SK-N-SH (cell line): ENCODE measurements around the gene KRTAP1-3. TPM values are rescaled to one million over a fixed set of nuclear protein-coding genes. Genes with fewer than 3 reads are reported as not detected.
A peak's percentile ranks its signal among the peaks of the same experiment; 100 is the strongest.
"Not testable (repeated sequence)": the region's sequence is repeated elsewhere in the genome, so short reads cannot be mapped to it uniquely, and the experiment has no call there.

ENCODE experiments used
- CTCF ChIA-PET: fragments of 300-600, 350-600 bp; formaldehyde crosslinking; extraction: SDS; loops from one replicate; lab custom pipeline; 2021; lab: Yijun Ruan, JAX
- POLR2A ChIA-PET: fragments of 350-600 bp; sonication (Branson Sonifier 250); formaldehyde crosslinking; extraction: SDS; loops from one replicate; lab custom pipeline; 2020; ENCODE audit warnings: antibody characterized with exemption, inconsistent platforms; lab: Yijun Ruan, JAX
- DNase-seq: peaks from one replicate; pipeline ENCODE4 v3.0.0; 2012
- H2AFZ ChIP-seq: fragments of 200-600 bp; sonication (generic); 2 replicates; pipeline ENCODE4 v1.8.1; 2016; ENCODE audit warnings: antibody characterized with exemption, mild to moderate bottlenecking, low read depth
- H3F3A ChIP-seq: fragments of 200-600 bp; sonication (generic); replicated peaks from 2 replicates; pipeline ENCODE3; 2016; ENCODE audit warnings: antibody characterized with exemption, mild to moderate bottlenecking; ENCODE audit not compliant: insufficient read depth
- H3K27ac ChIP-seq, 2 experiments: fragments of 200-500 bp in 1 of 2; fragments of 200-600 bp in 1 of 2; sonication (Bioruptor generic) in 1 of 2; sonication (generic), shearing (Covaris generic) in 1 of 2; 2 replicates each; pipeline versions ENCODE4 v1.5.1 to v1.6.1; 2014 to 2016; ENCODE audit warnings: low read depth in 2 of 2, inconsistent platforms in 1 of 2, low read length in 1 of 2, mild to moderate bottlenecking in 1 of 2, mixed read lengths in 1 of 2
- H3K27me3 ChIP-seq: fragments of 200-600 bp; sonication (generic), shearing (Covaris generic); 2 replicates; pipeline ENCODE4 v1.6.1; 2016; ENCODE audit warnings: mixed run types; ENCODE audit not compliant: insufficient read depth
- H3K36me3 ChIP-seq, 2 experiments: fragments of 200-500 bp in 1 of 2; fragments of 200-600 bp in 1 of 2; sonication (Bioruptor generic) in 1 of 2; sonication (generic) in 1 of 2; replicated peaks in 1 of 2; 2 replicates each; pipeline versions ENCODE3 to v1.5.1; 2014 to 2016; ENCODE audit warnings: low read length in 1 of 2, mild to moderate bottlenecking in 1 of 2; ENCODE audit not compliant: insufficient read depth in 2 of 2, control insufficient read depth in 1 of 2
- H3K4me1 ChIP-seq, 2 experiments: fragments of 200-500 bp in 1 of 2; fragments of 200-600 bp in 1 of 2; sonication (Bioruptor generic) in 1 of 2; sonication (generic), shearing (Covaris generic) in 1 of 2; 2 replicates each; pipeline versions ENCODE4 v1.5.1 to v1.6.1; 2014 to 2016; ENCODE audit warnings: low read depth in 1 of 2, low read length in 1 of 2, mixed run types in 1 of 2; ENCODE audit not compliant: insufficient read depth in 2 of 2, control insufficient read depth in 1 of 2
- H3K4me2 ChIP-seq: fragments of 200-600 bp; sonication (generic), shearing (Covaris generic); 2 replicates; pipeline ENCODE4 v1.6.1; 2017; ENCODE audit warnings: mixed run types
- H3K4me3 ChIP-seq, 2 experiments: fragments of 200-500 bp in 1 of 2; fragments of 200-600 bp in 1 of 2; sonication (Bioruptor generic) in 1 of 2; sonication (generic), shearing (Covaris generic) in 1 of 2; 2 replicates each; pipeline versions ENCODE4 v1.5.1 to v1.8.1; 2014 to 2016; ENCODE audit warnings: low read depth in 2 of 2, inconsistent platforms in 1 of 2, low read length in 1 of 2, mild to moderate bottlenecking in 1 of 2, mixed read lengths in 1 of 2, moderate library complexity in 1 of 2
- H3K79me2 ChIP-seq: fragments of 200-600 bp; sonication (generic); 2 replicates; pipeline ENCODE4 v1.8.1; 2017; ENCODE audit warnings: mild to moderate bottlenecking; ENCODE audit not compliant: insufficient read depth
- H3K9ac ChIP-seq: fragments of 200-600 bp; sonication (generic); 2 replicates; pipeline ENCODE4 v1.6.1; 2017; ENCODE audit warnings: mixed run types
- H3K9me2 ChIP-seq: fragments of 200-600 bp; sonication (generic); 2 replicates; pipeline ENCODE4 v1.6.1; 2017; ENCODE audit warnings: mixed run types
- H3K9me3 ChIP-seq: fragments of 200-600 bp; sonication (generic); 2 replicates; pipeline ENCODE4 v1.6.1; 2017; ENCODE audit warnings: mixed run types, mild to moderate bottlenecking, moderate library complexity
- H4K20me1 ChIP-seq: fragments of 200-600 bp; sonication (generic); 2 replicates; pipeline ENCODE4 v1.6.1; 2017; ENCODE audit warnings: mild to moderate bottlenecking, mixed run types; ENCODE audit not compliant: insufficient read depth
- CTCF ChIP-seq: fragments of 200-600 bp; sonication (generic); IDR thresholded peaks from 2 replicates; pipeline ENCODE4 v1.6.1; 2017; ENCODE audit warnings: antibody characterized with exemption, mild to moderate bottlenecking, moderate library complexity
- ELF1 ChIP-seq: IDR thresholded peaks from 2 replicates; pipeline ENCODE4 v1.4.0; 2012
- EP300 ChIP-seq, 2 experiments: IDR thresholded peaks; 2 replicates each; pipeline versions ENCODE4 v1.4.0 to v1.6.1; 2012; ENCODE audit warnings: borderline replicate concordance in 1 of 2, low read depth in 1 of 2, low read length in 1 of 2
- FOXM1 ChIP-seq: IDR thresholded peaks from 2 replicates; pipeline ENCODE4 v1.4.0; 2012; ENCODE audit warnings: low read depth, mild to moderate bottlenecking
- GATA2 ChIP-seq: sonication (generic); formaldehyde crosslinking; IDR thresholded peaks from 2 replicates; pipeline ENCODE4 v1.5.0; 2020; ENCODE audit warnings: mild to moderate bottlenecking, missing genetic modification reagents
- JUND ChIP-seq: IDR thresholded peaks from 2 replicates; pipeline ENCODE4 v1.4.0; 2012
- MXI1 ChIP-seq: IDR thresholded peaks from 2 replicates; pipeline ENCODE4 v1.6.1; 2012; ENCODE audit warnings: mild to moderate bottlenecking, low read depth, low read length, improper control_type of control experiment
- NFIC ChIP-seq: IDR thresholded peaks from 2 replicates; pipeline ENCODE4 v1.4.0; 2012; ENCODE audit warnings: borderline replicate concordance
- NRF1 ChIP-seq: IDR thresholded peaks from 2 replicates; pipeline ENCODE4 v1.6.1; 2012; ENCODE audit warnings: low read depth, mild to moderate bottlenecking, low read length
- RFX5 ChIP-seq: IDR thresholded peaks from 2 replicates; pipeline ENCODE4 v1.6.1; 2012; ENCODE audit warnings: mild to moderate bottlenecking, improper control_type of control experiment, low read length
- RXRA ChIP-seq: IDR thresholded peaks from 2 replicates; pipeline ENCODE4 v1.4.0; 2012; ENCODE audit warnings: low read depth, mild to moderate bottlenecking, borderline replicate concordance
- TCF12 ChIP-seq: IDR thresholded peaks from 2 replicates; pipeline ENCODE4 v1.4.0; 2012
- TEAD4 ChIP-seq: IDR thresholded peaks from 2 replicates; pipeline ENCODE4 v1.4.0; 2012; ENCODE audit warnings: mild to moderate bottlenecking, borderline replicate concordance; ENCODE audit not compliant: insufficient read depth
- WGBS: methylation state at CpG from one replicate; pipeline ENCODE4 v1.1.6; 2017; ENCODE audit warnings: low lambda C conversion rate; 5-methylcytosine and 5-hydroxymethylcytosine counted together
- polyA plus RNA-seq, 3 experiments: library from polyadenylated mRNA; depleted of rRNA; stranded (reverse); fragments of >200 nt; gene quantifications; 2 replicates each; pipeline ENCODE4 v1.2.3, GENCODE V29; 2012
- TF ChIP-seq, protein P1 (sequence below): IDR thresholded peaks from 2 replicates; pipeline ENCODE4 v1.6.1; 2012; ENCODE audit warnings: mild to moderate bottlenecking, low read depth, low read length, moderate library complexity
- TF ChIP-seq, protein P2 (sequence below): IDR thresholded peaks from 2 replicates; pipeline ENCODE4 v1.4.0; 2012; ENCODE audit warnings: low read depth, borderline replicate concordance
- TF ChIP-seq, protein P3 (sequence below): fragments of 150-350 bp; IDR thresholded peaks from 2 replicates; pipeline ENCODE4 v1.6.1; 2017; ENCODE audit warnings: antibody characterized with exemption, low read length, low read depth, borderline replicate concordance

Gene KRTAP1-3
- polyA plus RNA-seq, 1 of the 3 experiments (the other 2 are of a cell fraction), result not detected

DNA sequence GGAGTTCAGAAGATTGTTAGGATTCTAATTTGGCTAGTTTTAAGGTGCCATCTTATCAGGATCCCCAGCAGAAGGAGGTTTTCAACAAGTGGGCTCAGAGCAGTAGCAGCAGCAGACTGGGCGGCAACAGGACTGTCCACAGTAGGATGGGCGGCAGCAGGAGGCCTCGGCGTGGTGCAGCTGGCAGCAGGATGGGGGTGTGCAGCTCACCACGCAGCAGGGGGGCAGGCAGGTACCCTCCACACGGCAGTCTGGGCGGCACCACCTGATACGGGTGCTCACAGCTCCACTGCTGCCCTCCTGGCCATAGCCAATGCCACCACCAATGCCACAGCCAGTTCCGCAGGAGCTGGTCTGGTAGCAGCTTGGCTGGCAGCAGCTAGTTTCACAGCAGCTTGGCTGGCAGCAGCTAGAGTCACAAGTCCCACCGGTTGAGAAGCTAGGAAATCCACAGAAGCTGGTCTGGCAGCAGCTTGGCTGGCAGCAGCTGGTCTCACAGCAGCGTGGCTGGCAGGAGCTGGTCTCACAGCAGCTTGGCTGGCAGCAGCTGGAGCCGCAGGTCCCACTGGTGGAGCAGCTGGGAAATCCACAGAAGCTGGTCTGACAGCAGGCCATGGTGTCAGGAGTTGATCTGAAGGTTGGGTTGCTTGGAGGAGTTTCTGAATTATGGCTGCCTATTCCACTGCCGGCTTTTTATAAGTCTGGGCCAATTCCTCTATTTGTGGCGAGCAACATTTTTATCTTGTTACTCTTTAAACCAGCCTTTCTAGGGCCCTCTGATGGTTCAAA is 6.3 kb upstream of the KRTAP1-3 start, which contains the start of gene KRTAP1-1:
Gene KRTAP1-1 (minus strand): TSS at position 668 of the 789 bp plus-strand sequence. CDS start 53 bp downstream, at position 615.
- TF ChIP-seq CTCF, result peak; percentile 26; the same call in 1 of the 2 replicates
- TF ChIP-seq, all 33 proteins: peak for 1; not testable (repeated sequence) for 32
- H3K27me3 ChIP-seq, H3K9me2 ChIP-seq, H3K27ac ChIP-seq, DNase-seq, H2AFZ ChIP-seq, H3K79me2 ChIP-seq, H3F3A ChIP-seq, POLR2A ChIA-PET, H3K9ac ChIP-seq, H3K36me3 ChIP-seq, H3K9me3 ChIP-seq, H3K4me3 ChIP-seq, H3K4me2 ChIP-seq, H3K4me1 ChIP-seq, H4K20me1 ChIP-seq: not testable (repeated sequence)
- CTCF ChIA-PET, result interaction anchor here (0.6 to 1.2 kb wide), 2 partner anchors 52 to 508 kb away, joined by 3 read pairs; no protein-coding TSS in a partner anchor
- 15% methylated on average over 11 of the region's 14 CpGs for WGBS

- Histone ChIP-seq H3K79me2 (no peaks in the 10 kb centered on the region), H4K20me1 (no peaks in the 10 kb centered on the region), H3K27ac (no peak overlapping the region), H3K9me2 (no peaks in the 10 kb centered on the region), H3K9ac (no peak overlapping the region), H3K4me3 (no peak overlapping the region), H3K9me3 (no peaks in the 10 kb centered on the region), H3K4me1 (no peaks in the 10 kb centered on the region), H3F3A (no peaks in the 10 kb centered on the region), H3K27me3 (peaks cover 11% of the 10 kb centered on the region; the same call in 1 of the 2 replicates), H2AFZ (no peak overlapping the region), H3K4me2 (no peak overlapping the region), H3K36me3 (no peaks in the 10 kb centered on the region)
- ChIA-PET POLR2A (no interaction called here), CTCF (interaction anchor here (0.8 kb wide), 1 partner anchor 609 kb away, joined by 4 read pairs; no protein-coding TSS in a partner anchor)
- TF ChIP-seq RXRA (no peak), EP300 (IDR thresholded peaks at IDR 0.05; ENCODE audit: borderline replicate concordance in 1 of 2, low read depth in 1 of 2, low read length in 1 of 2) (no peak), NRF1 (no peak), FOXM1 (no peak), TEAD4 (no peak), TCF12 (no peak), CTCF (no peak), RFX5 (no peak), GATA2 (CRISPR knock-in tag) (no peak), JUND (no peak), MXI1 (no peak), NFIC (no peak), ELF1 (no peak)
- TF ChIP-seq, protein P1, sequence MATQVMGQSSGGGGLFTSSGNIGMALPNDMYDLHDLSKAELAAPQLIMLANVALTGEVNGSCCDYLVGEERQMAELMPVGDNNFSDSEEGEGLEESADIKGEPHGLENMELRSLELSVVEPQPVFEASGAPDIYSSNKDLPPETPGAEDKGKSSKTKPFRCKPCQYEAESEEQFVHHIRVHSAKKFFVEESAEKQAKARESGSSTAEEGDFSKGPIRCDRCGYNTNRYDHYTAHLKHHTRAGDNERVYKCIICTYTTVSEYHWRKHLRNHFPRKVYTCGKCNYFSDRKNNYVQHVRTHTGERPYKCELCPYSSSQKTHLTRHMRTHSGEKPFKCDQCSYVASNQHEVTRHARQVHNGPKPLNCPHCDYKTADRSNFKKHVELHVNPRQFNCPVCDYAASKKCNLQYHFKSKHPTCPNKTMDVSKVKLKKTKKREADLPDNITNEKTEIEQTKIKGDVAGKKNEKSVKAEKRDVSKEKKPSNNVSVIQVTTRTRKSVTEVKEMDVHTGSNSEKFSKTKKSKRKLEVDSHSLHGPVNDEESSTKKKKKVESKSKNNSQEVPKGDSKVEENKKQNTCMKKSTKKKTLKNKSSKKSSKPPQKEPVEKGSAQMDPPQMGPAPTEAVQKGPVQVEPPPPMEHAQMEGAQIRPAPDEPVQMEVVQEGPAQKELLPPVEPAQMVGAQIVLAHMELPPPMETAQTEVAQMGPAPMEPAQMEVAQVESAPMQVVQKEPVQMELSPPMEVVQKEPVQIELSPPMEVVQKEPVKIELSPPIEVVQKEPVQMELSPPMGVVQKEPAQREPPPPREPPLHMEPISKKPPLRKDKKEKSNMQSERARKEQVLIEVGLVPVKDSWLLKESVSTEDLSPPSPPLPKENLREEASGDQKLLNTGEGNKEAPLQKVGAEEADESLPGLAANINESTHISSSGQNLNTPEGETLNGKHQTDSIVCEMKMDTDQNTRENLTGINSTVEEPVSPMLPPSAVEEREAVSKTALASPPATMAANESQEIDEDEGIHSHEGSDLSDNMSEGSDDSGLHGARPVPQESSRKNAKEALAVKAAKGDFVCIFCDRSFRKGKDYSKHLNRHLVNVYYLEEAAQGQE, result no peak
- TF ChIP-seq, protein P2, sequence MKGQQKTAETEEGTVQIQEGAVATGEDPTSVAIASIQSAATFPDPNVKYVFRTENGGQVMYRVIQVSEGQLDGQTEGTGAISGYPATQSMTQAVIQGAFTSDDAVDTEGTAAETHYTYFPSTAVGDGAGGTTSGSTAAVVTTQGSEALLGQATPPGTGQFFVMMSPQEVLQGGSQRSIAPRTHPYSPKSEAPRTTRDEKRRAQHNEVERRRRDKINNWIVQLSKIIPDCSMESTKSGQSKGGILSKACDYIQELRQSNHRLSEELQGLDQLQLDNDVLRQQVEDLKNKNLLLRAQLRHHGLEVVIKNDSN, result no peak
- TF ChIP-seq, protein P3, sequence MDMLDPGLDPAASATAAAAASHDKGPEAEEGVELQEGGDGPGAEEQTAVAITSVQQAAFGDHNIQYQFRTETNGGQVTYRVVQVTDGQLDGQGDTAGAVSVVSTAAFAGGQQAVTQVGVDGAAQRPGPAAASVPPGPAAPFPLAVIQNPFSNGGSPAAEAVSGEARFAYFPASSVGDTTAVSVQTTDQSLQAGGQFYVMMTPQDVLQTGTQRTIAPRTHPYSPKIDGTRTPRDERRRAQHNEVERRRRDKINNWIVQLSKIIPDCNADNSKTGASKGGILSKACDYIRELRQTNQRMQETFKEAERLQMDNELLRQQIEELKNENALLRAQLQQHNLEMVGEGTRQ, result no peak
- WGBS, result 10% methylated on average over 2 of the region's 2 CpGs
- no peak for DNase-seq
Measured at GRCh38 chr17:41037853-41038350, 3.2 kb upstream of the KRTAP1-3 start.
